NCI-H82 (cell line): Measurements from ENCODE around the gene ZNF487.
A peak's percentile ranks its signal among the peaks of the same experiment; 100 is the strongest.
"Not testable (repeated sequence)": the region's sequence is repeated elsewhere in the genome, so short reads cannot be mapped to it uniquely, and the experiment has no call there.

Source experiments
- DNase-seq: peaks from one replicate; lab custom pipeline; 2025; lab: John Stamatoyannopoulos, UW

The ZNF487 gene

GRCh38 chr10:43436291-43437140, at the start of gene ZNF487:
ZNF487 (plus strand) TSS chr10:43437111; CDS start chr10:43475814, 38,703 bp downstream.
- peak; percentile 80 for DNase-seq

DNA sequence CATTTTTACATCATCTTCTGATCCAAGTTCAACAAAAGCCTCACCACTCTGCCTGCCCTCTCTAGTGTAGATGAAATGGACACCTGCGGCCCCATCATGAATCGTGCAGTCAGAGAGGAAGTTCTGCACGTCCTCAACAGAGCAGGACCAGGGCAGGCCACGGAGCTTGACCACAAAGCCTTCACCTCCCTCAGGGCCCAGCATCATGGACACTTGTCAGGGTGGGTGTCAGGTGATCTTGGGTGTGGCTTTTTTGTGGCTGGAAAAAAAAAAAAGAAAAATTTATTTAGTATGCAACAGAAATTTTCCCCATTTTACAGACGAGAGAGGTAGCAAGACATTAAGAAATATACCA, 49.3 kb upstream of the ZNF487 start:
- no peak for DNase-seq

DNA sequence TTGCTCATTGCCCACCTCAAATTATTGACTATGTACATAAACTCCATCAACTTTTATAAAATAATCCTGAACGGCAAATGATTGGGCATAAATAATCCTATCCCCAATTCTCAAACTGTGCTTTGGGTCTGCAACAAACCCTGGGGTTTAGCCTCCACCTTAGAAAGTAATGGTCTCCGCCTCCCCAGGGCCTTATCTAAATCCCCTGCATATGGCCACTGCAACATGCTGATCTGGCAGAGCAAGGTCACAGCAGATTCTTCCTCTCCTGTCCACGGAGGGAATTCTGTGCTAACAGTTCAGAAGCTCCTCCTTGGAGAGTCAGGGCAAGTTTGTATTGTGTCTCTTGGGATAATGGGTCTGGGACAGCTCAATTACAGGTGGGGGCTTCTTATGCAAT, 47.0 kb upstream of the ZNF487 start:
- DNase-seq: peak; percentile 52

DNA sequence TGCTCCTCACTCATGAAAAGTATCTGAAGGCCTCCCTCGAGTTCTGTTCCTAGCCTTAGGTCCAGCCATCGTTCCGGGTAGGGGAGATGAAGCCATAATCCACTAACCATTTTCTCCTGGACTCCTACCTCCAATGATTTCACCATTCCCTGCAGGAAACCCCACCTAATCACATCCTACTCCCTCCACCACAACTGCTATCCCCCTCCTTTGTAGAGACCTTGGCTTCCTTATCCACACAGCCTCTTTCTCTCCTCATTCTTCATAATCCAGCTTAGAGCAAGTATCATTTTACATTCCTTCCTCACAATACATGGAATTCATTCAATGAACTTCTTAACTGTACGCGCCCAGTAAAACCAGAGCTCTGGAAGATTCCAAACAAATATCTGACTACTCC, 46.6 kb upstream of the ZNF487 start:
- DNase-seq: no peak

DNA sequence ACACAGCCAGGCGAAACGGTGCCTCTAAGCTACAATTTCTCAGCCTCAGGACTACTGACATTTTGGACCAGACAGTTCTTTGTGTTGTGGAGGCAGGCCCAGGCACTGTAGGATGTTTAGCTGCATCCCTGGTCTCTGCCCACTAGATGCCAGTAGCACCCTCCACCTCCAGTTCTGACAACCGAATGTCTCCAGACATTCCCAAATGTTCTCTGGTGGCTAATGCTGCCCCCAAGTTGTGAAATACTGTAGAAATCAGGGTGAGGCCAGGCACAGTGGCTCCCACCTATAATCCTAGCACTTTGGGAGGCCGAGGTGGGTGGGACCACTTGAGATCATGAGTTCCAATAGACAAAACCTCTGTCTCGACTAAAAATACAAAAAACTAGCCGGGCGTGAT, 46.2 kb upstream of the ZNF487 start:
- peak; percentile 46 for DNase-seq

DNA sequence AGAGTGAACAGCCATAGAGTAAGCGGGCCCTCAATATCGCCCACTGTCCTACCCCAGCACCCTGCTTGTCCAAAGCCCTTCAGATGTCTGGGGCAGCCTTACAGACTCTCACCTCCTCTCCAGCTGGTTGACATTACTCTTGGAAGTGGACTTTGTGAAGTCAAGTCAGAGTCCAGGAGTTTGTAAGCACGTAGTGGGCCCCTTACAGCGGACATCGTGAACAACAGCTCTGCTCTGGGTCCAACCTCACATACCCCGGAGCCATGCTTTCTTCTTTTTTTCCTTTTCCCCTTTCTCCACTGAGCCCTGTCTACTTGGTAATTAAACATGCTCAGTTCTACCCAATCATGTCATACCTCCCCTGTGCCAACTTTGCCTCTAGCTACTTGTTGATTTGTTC, 45.4 kb upstream of the ZNF487 start:
- DNase-seq: no peak

DNA sequence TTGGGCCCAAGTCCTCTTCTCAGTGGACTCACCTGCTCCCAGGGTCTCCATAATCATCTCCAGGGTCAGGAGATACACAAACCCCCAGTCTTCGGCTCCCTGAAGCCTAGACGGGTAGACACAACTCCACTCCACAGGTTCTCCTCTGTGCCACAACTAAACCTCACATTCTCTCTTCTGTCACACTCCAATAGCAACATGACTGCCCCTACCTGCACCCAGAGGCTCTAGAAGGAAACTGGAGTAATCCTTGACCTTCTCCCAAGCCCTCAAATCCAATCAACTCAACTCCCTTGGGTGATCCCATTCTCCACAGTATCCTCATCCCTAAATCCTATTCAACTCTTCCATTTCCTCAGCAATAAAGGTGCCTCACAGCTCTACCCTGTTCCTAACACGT, 44.2 kb upstream of the ZNF487 start:
- peak; percentile 66 for DNase-seq

DNA sequence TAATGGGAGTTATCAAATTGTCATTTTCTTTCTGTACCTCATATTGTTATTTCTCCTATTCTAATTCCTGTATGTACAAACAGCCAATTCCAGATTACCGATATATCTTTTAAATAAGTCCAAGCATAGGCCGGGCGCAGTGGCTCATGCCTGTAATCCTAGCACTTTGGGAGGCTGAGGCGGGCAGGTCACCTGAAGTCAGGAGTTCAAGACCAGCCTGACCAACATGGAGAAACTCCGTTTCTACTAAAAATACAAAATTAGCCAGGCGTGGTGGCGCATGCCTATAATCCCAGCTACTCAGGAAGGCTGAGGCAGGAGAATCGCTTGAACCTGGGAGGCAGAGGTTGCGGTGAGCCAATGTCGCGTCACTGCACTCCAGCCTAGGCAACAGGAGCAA, 43.7 kb upstream of the ZNF487 start:
- DNase-seq: not testable (repeated sequence)

DNA sequence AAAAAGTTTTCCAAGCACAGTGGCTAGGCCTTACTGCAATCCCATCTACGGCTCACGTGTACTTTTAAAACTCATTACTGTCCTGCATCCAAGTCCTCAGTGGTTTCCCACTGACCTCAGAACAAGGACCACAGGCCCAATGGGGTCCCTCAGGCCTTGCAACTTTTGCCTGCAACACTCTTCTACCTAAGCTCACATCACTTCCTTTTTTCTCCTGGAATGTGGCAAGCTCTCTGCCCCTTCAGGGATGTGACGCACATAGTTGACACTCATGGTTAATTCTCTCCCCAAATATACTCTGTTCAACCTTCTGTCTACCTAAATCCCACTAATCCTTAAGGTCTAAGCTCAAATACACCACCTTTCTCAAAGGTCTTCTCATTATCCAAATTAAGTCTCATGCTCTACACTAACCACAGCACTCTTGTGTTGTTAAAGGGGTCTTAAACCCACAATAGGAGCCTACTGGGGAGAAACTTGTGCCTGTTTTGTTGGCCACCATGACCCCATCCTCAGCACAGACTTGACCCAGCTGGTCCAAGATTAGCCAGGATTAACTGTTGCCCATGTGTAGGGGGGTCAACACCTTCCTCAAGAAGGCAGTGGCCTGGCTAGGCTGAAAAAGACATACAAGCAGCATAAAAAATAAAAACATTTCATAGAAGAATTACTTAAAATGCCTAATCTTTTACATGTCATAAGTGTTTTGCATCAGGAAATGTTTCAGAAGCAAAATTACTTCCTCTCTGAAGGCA, 43.1 kb upstream of the ZNF487 start:
- DNase-seq: peak; percentile 64

- DNase-seq: no peak
Observed at GRCh38 chr10:43394868-43395267, 42.0 kb upstream of the ZNF487 start.

GRCh38 chr10:43395571-43396060, 41.3 kb upstream of the ZNF487 start:
- DNase-seq: peak; percentile 90

GRCh38 chr10:43396061-43396927, 40.6 kb upstream of the ZNF487 start:
- DNase-seq: peak; percentile 87

- DNase-seq: peak; percentile 88
Observed at GRCh38 chr10:43396928-43397624, 39.8 kb upstream of the ZNF487 start.

DNA sequence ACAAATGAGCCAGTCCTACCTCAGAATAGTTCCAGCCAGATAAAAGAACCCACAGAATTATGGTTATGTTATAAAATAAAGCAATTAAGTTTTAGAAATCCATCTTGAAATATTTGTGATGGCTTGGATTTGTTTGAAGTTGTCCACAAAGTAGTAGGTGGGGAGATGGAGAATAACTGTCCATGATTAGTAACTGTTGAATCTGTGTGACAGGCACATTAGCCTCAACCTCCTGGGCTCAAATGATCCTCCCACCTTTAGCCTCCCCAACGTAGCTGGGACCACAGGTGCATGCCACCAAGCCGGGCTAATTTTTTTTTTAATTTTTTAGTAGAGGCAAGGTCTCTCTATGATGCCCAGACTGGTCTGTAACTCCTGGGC, 38.0 kb upstream of the ZNF487 start:
- DNase-seq: no peak

GRCh38 chr10:43399320-43400310, 37.3 kb upstream of the ZNF487 start:
- DNase-seq: peak; percentile 23

DNA sequence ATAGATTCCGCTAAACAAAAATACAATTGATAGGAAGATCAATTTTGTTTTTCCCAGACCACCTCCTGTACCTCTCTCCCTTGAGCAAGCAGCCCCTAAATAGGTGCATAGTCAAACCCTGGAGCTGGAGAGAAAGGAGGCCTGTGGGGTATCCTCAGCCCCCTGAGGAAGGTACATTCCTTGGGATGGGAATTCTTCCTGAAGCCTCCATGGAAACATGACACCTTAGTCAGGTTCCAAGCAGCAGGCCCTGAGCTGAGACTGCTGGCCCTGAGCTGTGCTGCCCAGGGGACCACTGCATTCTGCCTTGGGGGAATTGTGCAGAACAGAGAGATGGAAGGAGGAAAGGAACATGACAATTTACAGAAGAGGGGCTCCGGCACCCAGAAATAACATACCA, 35.3 kb upstream of the ZNF487 start:
- no peak for DNase-seq

DNA sequence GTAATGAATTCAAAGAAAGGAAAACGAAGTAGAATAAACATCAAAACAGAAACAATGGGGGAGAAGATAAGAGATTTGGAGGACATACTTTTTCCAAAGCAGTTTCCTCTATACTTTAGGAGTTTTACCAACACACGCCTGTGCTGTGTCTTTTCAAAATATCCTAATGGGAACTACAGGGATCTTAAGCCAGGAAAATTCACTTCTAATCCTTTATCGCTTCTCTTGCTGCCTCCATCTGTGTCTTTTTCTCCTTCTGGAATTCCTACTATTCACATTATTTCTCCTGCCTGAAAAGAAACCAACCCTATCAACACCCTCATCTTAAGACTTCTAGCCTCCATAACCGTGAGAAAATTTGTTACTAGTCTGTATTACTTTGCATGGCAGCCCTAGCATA, 34.7 kb upstream of the ZNF487 start:
- no peak for DNase-seq

DNA sequence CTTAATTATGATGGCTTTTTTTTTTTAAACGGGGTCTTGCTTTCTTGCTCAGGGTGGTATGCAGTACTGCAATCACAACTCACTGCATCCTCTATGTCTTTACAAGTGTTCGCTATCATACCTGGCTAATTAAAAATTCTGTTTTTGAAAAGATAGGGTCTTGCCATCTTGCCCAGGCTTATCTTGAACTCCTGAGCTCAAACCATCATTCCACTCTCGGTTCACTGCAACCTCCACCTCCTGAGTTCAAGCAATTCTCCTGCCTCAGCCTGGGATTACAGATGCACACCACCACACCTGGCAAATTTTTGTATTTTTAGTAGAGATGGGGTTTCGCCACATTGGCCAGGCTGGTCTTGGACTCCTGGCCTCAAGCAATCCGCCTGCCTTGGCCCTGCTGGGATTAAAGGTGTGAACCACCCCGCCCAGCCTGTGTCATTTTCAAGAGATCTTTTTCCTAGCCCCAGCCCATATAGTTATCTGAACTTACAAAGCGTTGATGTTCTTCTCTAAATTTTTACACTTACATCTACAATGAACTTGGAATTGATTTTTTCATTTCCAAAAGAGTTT, 33.9 kb upstream of the ZNF487 start:
- no peak for DNase-seq

- no peak for DNase-seq
Observed at GRCh38 chr10:43403911-43404703, 32.8 kb upstream of the ZNF487 start.
